ENCODE measurements around the gene ZFYVE9. TPM values are rescaled to one million over a fixed set of nuclear protein-coding genes. Genes with fewer than 3 reads are reported as not detected.

ZFYVE9 gene
- total RNA-seq, 4 donors from 2014 or later, result 12.7 to 31.1 (median 16.2) TPM

DNA sequence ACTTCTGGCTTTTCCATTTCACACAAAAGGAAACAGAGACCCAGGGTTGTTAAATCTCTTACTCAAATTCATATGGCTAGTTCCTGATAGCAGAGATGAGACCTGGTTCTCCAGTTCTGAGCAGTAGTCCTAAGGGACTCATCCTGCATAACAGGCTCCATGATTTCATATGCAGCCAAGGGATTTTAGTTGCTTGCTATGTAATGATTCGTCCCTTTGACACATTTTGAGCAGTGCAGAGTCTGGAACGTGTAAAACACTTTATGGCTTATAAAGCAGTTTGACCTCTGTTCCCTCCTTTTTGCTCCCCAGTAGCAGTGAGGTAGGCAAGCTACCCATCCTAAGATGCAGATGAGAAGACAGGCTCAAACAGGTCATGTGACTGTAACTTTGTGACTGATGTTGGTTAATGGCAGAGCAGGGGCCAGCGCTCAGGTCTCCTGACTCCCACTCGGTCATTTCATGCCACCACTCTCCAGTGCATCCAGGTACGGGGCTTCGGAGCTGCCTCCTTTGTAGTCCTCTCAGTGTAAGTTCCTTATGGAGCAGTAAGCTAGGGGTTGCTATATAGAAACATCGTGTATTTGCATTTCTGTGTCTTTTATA is 199.9 kb downstream of the ZFYVE9 start:
- intact Hi-C loops (cut with DNase I), result no loop called here
- Histone ChIP-seq H3K4me3 (no peak overlapping the region), H3K27ac (no peak overlapping the region), H3K36me3 (peaks cover 0 to 66% (median 0%) of the 10 kb centered on the region in 3 donors), H3K27me3 (no peaks in the 10 kb centered on the region), H3K4me1 (no peaks in the 10 kb centered on the region), H3K9me3 (no peaks in the 10 kb centered on the region)
- 80 to 86% methylated on average over 6 to 7 of the region's 7 CpGs for WGBS, 2 donors
- TF ChIP-seq, protein P1, sequence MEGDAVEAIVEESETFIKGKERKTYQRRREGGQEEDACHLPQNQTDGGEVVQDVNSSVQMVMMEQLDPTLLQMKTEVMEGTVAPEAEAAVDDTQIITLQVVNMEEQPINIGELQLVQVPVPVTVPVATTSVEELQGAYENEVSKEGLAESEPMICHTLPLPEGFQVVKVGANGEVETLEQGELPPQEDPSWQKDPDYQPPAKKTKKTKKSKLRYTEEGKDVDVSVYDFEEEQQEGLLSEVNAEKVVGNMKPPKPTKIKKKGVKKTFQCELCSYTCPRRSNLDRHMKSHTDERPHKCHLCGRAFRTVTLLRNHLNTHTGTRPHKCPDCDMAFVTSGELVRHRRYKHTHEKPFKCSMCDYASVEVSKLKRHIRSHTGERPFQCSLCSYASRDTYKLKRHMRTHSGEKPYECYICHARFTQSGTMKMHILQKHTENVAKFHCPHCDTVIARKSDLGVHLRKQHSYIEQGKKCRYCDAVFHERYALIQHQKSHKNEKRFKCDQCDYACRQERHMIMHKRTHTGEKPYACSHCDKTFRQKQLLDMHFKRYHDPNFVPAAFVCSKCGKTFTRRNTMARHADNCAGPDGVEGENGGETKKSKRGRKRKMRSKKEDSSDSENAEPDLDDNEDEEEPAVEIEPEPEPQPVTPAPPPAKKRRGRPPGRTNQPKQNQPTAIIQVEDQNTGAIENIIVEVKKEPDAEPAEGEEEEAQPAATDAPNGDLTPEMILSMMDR (IDR thresholded peaks at IDR 0.05), result no peak
- TF ChIP-seq POLR2A (IDR thresholded peaks at IDR 0.05), result no peak
- DNase-seq, result no peak

DNA sequence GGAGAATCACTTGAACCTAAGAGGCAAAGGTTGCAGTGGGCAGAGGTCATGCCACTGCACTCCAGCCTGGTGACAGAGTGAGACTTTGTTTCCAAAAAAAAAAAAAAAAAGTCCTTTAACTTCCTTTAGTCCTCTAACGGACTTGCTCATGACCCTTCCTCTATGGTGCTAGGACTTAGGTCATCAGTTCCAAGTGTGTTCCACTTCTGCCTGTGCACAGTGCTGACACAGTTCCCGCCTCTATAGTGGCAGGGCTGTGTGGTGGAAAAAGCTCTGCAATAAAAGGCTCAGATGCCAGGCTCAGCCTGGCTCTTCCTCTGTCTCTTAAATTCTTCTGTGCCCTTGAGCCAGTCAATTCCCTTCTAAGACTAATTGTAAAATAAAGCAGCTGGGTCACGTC is 202.1 kb downstream of the ZFYVE9 start:
- TF ChIP-seq POLR2A (IDR thresholded peaks at IDR 0.05), result no peak
- TF ChIP-seq, protein P1 (IDR thresholded peaks at IDR 0.05), result no peak
- Histone ChIP-seq H3K27ac (no peak overlapping the region), H3K9me3 (no peaks in the 10 kb centered on the region), H3K27me3 (no peaks in the 10 kb centered on the region), H3K4me3 (no peak overlapping the region), H3K4me1 (peaks cover 0 to 10% (median 0%) of the 10 kb centered on the region in 3 donors), H3K36me3 (peaks cover 0 to 57% (median 0%) of the 10 kb centered on the region in 3 donors)
- no peak for DNase-seq
- intact Hi-C loops (cut with DNase I), result no loop called here
- WGBS, 2 donors, result 73 to 95% methylated on average over 2 to 3 of the region's 3 CpGs

- no peak overlapping the region for H3K4me3 ChIP-seq
- intact Hi-C loops (cut with DNase I), result no loop called here
- H3K4me1 ChIP-seq, result peaks cover 0 to 12% (median 0%) of the 10 kb centered on the region in 3 donors
- DNase-seq, result no peak
- H3K27me3 ChIP-seq, result no peaks in the 10 kb centered on the region
- peaks cover 0 to 52% (median 0%) of the 10 kb centered on the region in 3 donors for H3K36me3 ChIP-seq
- no peaks in the 10 kb centered on the region for H3K9me3 ChIP-seq
- TF ChIP-seq, protein P1 (IDR thresholded peaks at IDR 0.05), result no peak
- TF ChIP-seq POLR2A (IDR thresholded peaks at IDR 0.05), result no peak
- 42 to 53% methylated on average over 2 of the region's 2 CpGs for WGBS, 2 donors
- H3K27ac ChIP-seq, result no peak overlapping the region
Measured at GRCh38 chr1:52345252-52345651, 203.4 kb downstream of the ZFYVE9 start.

- no peak for TF ChIP-seq POLR2A (IDR thresholded peaks at IDR 0.05)
- TF ChIP-seq, protein P1 (IDR thresholded peaks at IDR 0.05), result no peak
- H3K4me3 ChIP-seq, result no peak overlapping the region
- 46 to 56% methylated on average over 4 of the region's 4 CpGs for WGBS, 2 donors
- H3K4me1 ChIP-seq, result peaks cover 0 to 22% (median 0%) of the 10 kb centered on the region in 3 donors
- peaks cover 0 to 60% (median 0%) of the 10 kb centered on the region in 3 donors for H3K36me3 ChIP-seq
- no peak for DNase-seq
- no peaks in the 10 kb centered on the region for H3K9me3 ChIP-seq
- no peak overlapping the region for H3K27ac ChIP-seq
- H3K27me3 ChIP-seq, result no peaks in the 10 kb centered on the region
- intact Hi-C loops (cut with DNase I), result no loop called here
Measured at GRCh38 chr1:52346653-52347052, 204.8 kb downstream of the ZFYVE9 start.

DNA sequence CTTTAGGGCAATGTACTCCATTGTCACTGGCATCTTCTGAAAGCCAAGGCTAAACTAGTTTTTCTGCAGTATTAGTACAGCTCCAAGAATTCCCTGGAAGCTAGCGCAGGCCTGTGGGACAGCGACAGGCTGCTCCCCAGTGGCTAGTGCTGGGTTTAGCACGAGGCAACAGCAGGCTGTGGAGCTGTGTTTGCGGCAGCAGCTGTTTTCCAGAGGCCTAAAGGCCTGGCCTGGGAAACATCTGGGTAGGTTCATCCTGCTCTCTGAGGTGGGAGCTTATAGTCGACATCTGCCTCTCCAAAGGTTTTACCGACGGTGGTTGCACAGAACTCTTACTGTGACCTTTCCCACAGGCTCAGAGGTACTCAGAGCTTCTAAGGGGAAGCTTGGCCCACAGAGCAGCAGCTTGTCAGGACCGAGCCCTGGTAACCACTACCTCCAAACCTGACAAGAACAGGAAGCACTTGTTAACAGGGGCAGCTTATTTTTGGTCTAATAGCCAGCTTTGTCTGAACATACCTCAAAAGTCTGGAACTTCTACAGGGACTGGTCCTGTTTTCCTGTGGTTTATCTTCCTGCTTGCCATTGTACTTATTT is 206.9 kb downstream of the ZFYVE9 start:
- Histone ChIP-seq H3K4me1 (peaks cover 0 to 22% (median 0%) of the 10 kb centered on the region in 3 donors), H3K36me3 (peaks cover 0 to 69% (median 13%) of the 10 kb centered on the region in 3 donors), H3K9me3 (no peaks in the 10 kb centered on the region), H3K27ac (peak overlapping the region in 1 of 4 donors; percentile 3), H3K27me3 (no peaks in the 10 kb centered on the region), H3K4me3 (no peak overlapping the region)
- intact Hi-C loops (cut with DNase I), result no loop called here
- DNase-seq, result no peak
- TF ChIP-seq, protein P1 (IDR thresholded peaks at IDR 0.05), result peak in 4 of 6 experiments; percentile 9 to 53 (median 30)
- no peak for TF ChIP-seq POLR2A (IDR thresholded peaks at IDR 0.05)
- 15 to 45% methylated on average over 1 to 4 of the region's 8 CpGs for WGBS, 2 donors

All from esophagus squamous epithelium (tissue), 5 donors.